Right forelimb (tissue), 1 donor: ENCODE results near the gene HOXD13.

Source experiments
- DNase-seq: peaks from one replicate; pipeline ENCODE4 v3.0.0-alpha.2; 2018

Gene HOXD13

DNA sequence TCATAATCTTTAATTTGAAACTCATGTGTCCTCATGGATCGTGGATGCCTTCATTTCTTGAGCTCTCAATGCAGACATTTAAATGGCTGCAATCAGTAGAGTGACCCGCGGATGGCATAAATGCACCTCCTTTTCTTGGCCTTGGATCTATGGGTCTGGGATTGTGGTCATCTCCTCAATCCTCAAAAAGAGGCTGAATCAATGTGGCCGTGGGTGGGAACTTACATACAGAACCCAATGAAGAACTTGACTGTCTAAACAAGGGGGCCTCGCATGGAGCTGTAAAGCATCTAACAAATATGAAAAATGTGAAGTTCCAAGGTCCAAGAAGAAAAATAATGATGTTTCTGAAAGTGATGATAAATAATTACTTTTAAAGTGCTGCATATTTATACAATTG, 2.9 kb downstream of the HOXD13 start:
- no peak for DNase-seq

DNA sequence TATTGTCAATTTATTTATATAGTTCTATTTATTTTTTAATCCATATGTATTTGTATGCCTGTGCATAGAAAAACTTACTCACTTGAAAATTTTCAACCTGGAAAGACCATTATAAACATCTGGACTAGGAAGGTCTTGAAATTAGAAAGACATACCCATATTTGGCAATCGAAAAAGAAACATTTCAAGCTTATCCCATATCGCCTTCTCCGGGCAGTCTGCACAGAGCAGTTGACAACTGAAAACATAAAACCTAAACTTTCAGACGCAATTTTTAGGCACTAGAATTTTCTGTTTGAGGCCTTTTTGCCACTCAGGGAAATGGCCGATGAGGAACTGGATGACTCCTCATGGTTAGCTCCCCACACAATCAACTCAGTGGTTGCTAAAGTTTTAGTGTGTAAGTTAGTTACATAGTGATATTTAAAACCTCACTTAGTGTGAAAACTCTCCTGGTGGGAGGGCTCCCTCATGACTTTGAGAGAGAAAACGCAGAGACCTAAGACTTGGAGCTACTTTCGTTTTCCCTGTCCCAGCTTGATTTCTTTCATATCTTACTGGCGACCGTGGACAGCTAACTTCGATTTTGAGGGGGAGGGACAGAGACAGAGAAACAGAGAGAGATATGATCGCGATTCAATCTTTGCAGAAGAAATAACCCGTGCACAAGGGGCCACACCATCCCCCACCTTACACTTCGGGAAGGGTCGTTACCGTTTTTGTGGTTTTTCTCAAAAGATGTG, 3.9 kb downstream of the HOXD13 start:
- DNase-seq = peak; percentile 61

DNA sequence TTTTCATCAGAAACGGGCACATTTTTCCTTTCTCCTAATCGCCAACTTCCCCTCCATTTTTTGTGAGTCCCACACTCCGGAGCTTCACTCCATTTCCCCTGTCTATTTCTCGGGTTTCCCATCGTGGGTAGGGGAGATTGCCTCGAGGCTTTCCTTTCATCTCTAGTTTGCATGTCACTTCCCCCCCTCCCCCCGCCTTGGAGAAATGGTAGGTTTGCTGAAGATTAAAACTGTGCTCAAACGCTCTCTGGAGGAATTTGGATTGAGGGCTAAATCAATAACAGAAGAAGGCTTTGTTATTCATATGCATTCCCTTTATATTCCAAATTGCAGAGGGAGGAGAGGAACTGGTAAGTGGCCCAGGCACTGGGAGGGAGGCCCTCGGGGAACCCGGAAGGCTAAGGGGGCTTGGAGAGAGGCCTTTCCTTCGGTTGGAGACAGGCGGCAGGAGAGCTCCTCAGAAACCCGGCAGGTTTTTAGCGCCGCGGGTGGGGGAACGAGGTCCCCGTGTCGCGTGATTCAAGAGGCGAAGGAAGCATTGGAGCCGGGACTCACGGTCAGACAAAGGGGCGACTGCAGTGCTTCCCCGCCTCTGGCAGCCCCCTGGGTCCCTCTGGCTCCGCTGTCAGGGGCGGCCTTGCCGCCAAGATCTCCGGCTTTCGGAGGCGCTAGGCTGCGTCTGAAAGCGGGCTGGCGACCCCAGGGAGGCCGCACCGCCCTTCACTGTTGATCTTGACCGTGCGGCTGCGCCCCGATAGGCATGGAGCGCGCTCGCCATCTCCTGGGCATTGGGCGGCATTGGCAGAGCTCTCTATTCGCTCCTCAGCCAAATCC, 4.7 kb downstream of the HOXD13 start:
- DNase-seq = peak; percentile 85

DNA sequence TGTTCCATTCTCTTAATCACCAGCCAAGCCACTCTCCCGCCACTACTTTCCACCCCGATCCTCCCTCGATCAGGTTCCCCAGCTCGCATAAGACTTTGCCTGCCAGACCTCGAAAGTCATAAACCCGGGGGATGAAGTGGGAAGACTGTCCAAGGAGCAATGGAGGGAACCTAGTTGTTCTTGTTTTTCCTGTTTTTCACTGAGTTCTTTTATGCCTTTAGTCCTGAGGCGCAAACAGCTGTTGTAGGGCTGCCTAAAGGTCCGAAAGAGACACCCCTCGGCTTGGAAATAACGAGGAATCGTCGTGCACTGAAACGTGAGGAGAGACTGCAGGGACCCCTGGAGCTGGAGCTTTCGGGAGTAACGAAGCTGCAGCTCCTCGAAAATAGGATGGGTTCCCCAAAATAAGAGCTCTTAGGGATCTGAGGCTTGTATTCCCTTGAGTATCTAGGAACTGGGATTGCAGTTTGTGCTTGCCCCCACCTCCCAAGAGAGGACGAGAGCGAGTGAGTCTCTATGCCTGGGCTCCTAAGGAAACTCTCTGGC, 5.4 kb downstream of the HOXD13 start:
- no peak for DNase-seq

DNA sequence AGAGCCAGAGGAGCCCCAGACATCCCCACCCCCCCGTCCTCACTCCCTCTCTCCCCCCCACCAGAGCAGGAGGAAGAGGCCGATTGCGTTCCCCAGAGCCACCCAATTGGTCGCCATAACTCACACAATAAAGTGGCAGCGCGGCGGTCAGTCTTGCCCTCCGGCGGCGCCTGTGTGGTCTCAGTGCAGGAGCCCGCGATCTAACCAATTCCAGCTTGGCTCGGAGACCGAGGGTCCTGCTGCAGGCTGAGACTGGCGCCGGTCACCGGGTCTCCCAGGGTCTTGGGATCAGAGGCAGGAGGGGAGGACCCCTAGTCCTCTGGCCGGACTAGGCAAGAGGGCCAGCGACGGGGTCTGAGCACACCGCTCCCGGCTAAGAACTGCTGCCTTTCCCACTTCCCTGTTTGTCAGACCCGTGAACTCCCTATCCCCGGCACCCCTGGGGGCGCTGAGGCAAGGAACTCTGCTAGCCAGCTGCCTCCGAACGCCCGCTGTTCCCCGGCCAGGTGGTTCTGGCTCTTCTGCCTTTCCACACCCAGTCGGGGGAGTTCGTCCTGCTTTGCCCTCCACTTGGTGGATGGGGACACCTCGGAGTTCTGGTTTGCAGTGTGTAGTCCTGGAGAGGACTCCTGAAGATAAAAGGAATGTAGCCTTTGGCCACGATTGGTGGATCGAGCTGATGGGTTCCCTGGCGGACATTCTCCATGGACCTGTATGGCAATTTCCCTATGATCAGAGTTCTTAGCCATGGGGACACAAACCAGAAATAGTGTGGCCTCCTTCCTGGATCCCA, 6.0 kb downstream of the HOXD13 start:
- peak; percentile 61 for DNase-seq

DNA sequence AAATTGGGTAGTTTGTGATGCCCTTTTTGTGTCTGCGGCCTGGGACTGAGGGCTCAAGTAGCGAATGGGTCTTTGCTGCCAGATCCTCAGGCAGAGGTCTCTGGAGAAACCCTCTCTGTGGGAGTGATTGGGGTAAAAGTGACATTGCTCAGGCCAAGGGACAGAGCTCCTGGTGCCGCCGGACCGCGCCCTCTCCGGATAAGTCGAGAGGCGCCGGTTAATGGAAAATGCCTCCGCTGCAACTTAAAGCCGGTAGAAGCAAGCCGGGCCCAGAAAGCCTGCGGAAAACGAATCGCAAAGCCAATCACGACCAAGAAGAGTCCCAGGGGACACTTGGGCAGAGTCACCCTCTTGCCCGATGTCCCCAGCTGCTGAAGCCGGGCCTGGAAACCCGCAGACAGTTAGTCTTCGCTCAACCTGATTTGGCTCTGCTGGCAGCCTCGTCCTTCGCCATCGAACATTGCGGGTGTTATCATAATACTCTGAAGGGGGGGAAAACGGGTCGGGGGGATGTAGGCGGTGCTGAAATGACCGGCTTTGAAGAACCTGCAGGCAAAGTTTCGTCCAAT, 6.7 kb downstream of the HOXD13 start:
- DNase-seq = no peak

DNA sequence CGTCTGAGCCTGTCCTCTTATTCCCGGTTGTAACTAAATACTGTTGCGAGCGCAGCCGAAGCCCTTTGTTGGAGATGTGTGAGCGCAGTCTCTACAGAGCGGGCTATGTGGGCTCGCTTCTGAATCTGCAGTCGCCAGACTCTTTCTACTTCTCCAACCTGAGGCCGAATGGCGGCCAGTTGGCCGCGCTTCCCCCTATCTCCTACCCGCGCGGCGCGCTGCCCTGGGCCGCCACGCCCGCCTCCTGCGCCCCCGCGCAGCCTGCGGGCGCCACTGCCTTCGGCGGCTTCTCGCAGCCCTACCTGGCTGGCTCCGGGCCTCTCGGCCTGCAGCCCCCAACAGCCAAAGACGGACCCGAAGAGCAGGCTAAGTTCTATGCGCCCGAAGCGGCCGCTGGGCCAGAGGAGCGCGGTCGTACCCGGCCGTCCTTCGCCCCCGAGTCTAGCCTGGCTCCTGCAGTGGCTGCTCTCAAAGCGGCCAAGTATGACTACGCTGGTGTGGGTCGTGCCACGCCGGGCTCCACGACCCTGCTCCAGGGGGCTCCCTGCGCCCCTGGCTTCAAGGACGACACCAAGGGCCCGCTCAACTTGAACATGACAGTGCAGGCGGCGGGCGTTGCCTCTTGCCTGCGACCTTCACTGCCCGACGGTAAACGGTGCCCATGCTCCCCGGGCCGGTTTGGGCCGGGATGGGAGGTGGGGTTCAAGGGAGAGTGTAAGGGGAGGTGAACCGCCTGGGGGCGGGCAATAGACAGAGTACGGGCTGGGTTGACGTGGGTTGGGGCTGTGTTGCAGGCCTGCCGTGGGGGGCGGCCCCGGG, 7.4 kb downstream of the HOXD13 start, which contains the start of gene HOXD12:
Gene HOXD12 (plus strand): TSS at position 68 of the 819 bp plus-strand sequence. CDS start 7 bp downstream, at position 75.
- DNase-seq = peak; percentile 60

DNA sequence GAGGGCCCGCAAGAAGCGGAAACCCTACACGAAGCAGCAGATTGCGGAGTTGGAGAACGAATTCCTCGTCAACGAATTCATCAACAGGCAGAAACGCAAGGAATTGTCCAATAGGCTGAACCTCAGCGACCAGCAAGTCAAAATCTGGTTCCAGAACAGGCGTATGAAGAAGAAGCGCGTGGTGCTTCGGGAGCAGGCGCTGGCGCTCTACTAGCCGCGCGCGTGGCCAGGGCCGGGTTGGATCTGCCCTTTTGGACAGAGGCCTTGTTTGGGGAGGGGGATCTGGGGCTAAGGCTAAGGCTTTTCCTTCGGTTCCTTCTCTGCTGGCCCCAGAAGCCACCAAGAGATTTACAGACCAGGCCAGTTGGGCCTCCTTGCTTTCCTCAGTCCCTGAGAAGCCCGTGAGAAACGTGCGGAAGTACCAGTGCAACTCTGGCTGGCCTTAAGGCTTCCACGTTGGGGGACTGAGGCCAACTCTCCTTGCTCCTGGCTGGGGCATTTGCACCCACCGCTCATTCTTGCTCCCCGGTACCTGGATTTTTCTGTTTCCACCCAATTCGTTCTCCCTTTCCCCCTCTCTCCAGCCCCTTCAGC, 8.1 kb downstream of the HOXD13 start:
- no peak for DNase-seq

DNA sequence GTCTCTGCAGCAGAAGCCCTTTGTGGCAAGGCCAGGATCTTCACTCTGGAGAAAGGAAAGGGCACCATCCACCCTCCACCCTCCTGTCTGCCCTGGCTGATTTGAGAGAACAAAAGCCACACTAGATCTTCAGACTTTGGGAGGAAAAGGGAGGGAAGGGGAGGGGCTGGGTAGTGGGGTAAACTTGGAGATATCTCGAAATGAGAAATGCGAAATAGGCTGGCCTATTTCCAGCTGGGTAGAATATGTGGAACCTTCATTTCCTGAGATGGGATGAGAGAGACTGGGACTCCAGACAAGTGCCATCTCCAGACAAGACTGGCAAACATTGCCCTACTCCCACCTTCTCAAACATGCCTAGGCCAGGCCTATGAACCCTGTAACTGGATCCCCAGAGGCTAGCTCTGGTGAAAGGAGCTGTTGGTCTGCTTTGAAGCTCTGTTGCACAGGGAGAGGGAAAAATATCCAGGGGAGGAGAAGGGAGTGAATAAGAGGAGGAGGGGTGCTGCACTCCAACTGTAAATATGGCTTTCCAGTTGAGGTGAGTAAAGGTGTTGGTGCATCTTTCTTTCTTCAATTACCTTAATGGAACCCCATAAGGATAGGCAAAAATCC, 8.8 kb downstream of the HOXD13 start:
- peak; percentile 35 for DNase-seq

DNA sequence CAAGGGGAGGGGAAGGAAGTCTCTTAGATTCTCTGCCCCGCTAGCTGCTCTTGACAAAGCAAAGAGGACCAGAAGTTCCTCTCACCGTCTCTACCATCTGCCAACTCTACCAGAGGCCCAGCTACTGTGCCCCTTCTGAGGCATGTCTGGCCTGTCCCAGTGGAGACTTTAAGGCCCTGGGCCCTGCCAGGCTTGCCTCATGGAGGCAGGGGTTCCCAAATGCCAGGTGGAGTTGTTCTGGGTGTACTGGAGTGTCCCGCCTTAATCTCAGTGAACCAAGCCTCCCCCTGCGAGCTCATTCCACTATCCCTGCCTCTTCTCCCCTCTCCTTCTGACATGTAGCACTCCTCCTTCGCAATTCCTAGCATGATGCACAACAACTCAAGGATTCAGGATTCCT, 9.3 kb downstream of the HOXD13 start:
- DNase-seq = peak; percentile 43

DNA sequence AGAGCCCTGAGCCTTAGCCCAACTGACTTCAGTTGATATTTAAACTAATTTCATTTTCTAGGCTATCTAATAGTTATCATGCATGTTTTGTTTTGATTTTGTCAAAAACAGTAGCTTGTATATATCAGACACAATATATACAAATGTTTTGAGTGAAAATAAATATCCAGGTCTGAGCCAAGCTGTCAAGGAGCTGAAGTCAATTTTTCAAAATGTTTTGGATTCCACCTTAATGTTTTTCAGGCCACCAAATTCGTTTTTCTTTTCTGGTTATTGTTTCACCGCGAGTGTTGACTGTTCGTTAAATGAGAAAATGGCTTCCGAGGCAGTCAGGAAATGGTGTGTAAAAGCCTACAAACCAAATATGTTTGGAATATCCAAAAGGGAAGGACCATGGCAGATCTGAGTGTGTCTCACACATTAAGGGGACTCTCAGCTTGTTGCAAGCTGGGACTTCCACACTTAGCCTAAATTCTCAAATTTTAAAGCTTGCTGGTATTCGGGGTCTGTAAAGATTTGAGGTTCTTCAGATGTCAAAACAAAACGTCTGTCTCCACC, 9.9 kb downstream of the HOXD13 start:
- no peak for DNase-seq

DNA sequence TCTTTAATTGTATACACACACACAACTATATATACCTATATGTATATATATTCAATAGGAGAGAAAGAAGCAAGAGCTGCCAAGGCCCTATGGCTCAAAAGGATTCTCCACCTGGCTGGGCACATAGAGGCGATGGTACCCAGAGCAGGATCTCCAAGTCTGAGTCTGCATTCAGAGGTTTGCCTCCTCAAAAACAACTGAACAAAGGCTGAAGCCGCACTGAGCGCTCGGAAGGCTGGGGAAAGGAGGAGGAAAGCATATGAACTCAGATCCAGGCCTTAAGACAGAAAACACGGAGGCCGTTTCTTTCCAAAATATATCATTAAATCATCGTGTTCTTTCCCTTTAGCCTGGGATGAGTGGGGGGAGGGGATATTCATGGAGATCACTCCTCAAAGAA, 10.7 kb downstream of the HOXD13 start:
- no peak for DNase-seq

DNA sequence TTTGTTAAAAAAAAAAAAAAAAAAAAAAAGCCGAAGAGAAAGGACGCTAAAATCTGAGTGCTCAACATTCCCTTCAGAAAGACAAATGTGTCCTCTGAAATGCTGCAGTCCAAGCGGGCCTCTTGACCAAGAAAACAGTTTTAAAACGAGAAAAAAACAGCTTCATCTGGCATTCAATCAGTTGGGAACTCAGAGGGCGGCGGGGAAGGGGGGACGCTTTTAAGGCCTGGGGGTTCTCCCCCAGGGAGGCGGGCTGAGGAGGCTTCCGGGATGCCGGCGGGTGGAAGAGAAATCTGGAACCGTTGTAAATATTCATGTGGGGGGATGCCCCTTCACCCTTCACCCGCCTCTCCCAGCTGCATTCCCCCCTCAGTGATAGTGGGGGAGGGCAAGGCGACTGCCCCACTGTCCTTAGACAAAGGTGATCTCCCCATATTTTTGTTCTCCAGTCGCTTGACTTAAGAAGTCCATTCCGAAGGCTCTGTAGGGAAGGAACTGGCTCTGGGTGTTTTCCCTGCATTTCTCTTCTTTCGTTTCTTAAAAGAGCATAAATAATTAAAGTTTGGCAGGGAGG, 11.3 kb downstream of the HOXD13 start:
- DNase-seq = no peak

DNA sequence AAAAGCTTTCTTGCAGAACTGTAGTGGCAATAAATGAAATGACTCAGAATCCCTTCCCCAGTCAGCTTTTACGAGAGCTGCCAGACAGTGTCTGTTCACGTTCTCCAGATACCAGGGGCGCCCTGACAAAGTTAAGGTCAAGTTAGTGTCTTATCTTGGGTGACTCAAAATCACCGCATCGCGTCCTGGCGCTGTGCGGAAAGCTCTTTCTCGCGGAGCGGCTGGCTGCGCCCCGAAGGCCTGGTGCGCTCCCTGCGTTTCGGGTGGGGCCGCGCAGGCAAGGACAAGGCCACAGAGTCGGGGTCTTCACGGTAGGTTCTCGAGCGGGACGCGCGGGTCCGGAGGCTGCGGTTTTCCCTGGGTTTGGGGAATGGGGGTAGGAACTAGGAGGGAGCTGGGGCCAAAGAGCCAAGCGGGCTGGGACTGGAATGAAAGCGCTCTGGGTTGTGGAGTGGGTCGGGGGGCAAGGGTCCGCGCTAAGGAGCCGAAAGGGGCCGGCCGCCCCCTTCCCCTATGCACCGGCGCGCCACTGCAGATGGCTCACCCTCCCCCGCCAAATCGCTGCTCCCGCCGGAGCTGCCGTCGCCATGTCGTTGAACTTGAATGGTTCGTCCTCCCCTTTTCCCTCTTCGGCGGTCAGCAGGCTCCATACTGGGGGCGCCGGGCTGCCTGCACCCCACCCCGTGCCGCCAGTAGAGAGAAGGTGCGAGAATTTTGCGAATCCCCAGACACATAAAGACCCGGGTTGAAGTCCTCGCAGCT, 12.0 kb downstream of the HOXD13 start:
- DNase-seq = peak; percentile 67

DNA sequence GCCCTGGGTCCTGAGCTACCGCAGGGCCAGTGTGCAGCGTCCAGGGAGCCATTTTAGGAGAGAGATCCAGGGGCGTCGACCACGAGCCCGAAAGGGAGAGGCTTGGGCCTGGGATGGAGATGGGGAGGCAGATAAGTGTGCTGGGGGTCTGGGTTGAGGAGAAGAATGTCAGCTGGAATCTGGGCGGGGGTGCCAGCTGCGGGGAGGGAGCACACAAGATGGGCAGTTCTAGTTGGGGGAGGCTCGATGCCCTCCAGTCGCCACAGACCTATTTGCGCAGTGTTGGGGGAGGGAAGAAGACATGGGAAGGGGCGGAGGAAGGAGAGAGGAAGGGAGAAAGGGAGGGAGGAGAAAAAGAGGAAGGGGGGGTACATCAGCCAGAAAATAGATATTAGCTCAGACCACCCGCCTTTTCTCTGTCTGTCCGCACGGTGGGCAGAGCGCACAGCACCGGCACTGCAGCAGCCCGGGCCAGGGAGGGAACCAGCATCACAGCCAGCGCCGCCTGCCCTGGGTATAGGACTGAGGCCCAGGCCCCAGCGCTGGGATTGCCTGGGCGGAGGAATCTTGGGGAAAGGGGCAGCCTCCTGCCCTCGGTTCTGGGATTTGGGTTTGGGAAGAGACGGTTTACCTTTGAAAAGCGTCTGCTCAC, 12.7 kb downstream of the HOXD13 start:
- peak; percentile 68 for DNase-seq

DNA sequence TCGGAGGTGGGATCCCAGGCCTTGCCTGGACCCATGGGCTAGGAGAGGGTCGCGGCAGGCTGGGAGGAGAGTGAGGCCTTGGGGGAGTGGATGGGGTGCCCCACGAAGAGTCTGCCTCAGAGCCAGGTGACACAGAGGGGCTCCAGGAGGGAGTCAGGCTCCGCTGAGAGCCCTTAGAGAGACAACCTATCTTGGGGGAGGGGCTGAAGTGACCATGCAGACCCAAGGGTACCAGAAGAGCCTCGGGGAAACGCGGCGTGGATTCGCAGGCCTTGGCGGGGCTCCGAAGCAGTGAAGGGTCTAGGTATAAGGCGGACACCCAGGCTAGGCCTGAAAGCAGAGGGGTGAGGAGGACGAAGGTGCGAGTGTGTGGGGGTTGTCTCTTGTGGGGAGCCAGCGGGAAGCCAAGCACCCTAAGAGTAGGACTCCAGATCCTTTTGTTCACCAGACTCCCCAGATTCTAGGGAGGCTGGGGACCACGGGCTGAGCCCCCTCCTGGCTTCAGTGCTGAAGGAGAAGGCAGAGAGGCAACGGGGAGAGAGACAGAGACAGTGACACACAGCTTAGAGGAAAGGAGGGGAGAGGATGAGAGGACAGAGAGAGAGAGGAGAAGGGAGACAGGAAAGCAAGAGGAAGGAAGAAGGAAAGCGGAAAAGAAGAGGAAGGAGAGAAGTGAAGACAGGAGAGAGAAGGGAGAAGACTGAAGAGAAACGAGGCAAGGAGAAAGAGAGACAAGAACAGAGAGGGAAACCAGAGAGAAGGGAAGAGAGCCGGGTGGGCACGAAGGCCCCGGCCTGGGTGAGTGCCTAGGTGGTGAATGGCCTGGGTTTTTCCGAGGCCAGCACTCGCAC, 13.4 kb downstream of the HOXD13 start:
- no peak for DNase-seq
